ENCODE measurements around the gene PAPSS2. TPM values are rescaled to one million over a fixed set of nuclear protein-coding genes. Genes with fewer than 3 reads are reported as not detected.

The PAPSS2 gene
- total RNA-seq, 4 donors from 2014 or later: 17.3 to 117 (median 88.4) TPM

DNA sequence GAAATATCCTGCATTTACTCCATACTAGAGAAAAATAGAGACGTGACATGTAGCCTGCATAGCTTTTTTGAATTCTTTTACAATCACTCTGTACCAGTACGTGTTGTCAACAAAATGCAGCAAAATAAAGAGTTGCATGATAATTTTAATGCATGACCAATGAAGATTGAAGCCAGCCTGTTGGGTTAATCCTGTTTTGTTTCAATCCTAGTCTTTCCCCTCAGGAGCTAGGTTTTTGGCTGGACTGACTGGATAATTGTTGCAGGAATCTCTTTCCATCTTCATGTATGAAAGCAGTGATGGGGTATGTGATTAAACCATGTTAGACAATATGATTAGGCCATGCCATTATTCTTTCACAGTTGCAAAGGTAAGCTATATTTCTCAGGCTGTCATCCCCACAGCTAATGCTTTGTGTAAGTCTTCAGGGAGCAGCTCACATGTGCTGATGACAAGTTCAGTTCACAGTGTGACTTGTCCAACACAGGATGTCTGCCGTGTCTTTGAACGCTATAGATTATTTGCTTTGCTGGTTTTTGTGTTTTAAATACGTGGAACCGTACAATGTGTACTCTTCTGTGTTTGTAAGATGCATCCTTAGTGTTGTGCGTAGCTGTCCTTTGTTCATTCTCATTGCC lies 24.4 kb downstream of the PAPSS2 start:
- Histone ChIP-seq H3K4me1 (peaks cover 0 to 16% (median 6%) of the 10 kb centered on the region in 4 donors), H3K27me3 (no peaks in the 10 kb centered on the region), H3K4me3 (no peak overlapping the region), H3K36me3 (no peaks in the 10 kb centered on the region), H3K27ac (no peak overlapping the region), H3K9me3 (no peaks in the 10 kb centered on the region)
- intact Hi-C loops (cut with DNase I; ENCODE audit: low total_unique reads): no loop called here
- TF ChIP-seq CTCF (IDR thresholded peaks at IDR 0.05) (no peak), POLR2AphosphoS5 (IDR thresholded peaks at IDR 0.05) (no peak), POLR2A (IDR thresholded peaks at IDR 0.05) (no peak), EP300 (IDR thresholded peaks at IDR 0.05; ENCODE audit: low read depth) (no peak)
- no peak for DNase-seq
- in situ Hi-C loops (cut with MboI; ENCODE audit: low pct_ligation_motif_present in 1 of 4, low pct_unique_long_range_greater_than_20kb in 1 of 4, low sequenced_read_pairs in 3 of 4): no loop called here
- WGBS, 2 donors (ENCODE audit: low coverage in 1 of 2): 82 to 93% methylated on average over 6 to 7 of the region's 7 CpGs

DNA sequence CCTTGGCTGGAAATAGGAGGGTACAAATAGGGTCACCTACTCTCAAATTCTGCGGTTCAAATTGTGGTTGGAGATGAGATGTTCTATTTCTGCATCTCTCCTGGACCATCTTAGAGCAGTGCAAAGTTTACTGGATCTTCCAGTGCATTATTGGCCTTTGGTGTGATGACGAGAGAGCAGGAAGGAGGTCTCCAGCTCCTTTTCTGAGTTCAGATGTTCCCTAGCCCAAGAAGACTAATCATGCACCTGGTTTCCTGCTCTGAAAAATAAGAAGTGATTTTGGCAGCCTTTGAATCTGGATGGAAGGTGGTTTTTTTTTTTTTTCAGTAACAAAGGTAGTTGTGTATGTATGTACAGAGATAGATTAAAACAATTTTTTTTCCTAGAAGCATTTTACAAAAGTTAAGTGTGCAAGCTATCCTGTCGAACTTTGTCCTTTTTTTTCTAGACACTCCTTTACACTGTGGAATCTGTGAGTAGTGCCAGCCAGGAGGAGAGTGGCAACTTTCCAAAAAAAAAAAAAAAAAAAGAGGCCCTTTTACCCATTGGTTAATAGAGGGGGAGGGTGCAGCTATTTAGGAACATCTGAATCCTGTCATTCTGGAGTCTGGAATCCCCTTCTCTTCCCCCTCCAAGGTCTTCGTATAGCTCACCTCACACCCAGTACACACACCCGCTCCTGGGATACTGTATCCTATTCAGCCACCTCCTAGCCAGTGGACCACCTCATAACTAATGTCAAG lies 26.3 kb downstream of the PAPSS2 start:
- TF ChIP-seq CTCF (IDR thresholded peaks at IDR 0.05): no peak
- TF ChIP-seq POLR2AphosphoS5 (IDR thresholded peaks at IDR 0.05): no peak
- no peak for TF ChIP-seq POLR2A (IDR thresholded peaks at IDR 0.05)
- no peak for TF ChIP-seq EP300 (IDR thresholded peaks at IDR 0.05; ENCODE audit: low read depth)
- WGBS, 2 donors (ENCODE audit: low coverage in 1 of 2): 59 to 60% methylated on average over 4 to 5 of the region's 5 CpGs
- intact Hi-C loops (cut with DNase I; ENCODE audit: low total_unique reads): no loop called here
- Histone ChIP-seq H3K27me3 (no peaks in the 10 kb centered on the region), H3K4me3 (no peak overlapping the region), H3K4me1 (peaks cover 0 to 16% (median 8%) of the 10 kb centered on the region in 4 donors), H3K27ac (peak overlapping the region; percentile 47 to 57 (median 53)), H3K36me3 (no peaks in the 10 kb centered on the region), H3K9me3 (no peaks in the 10 kb centered on the region)
- in situ Hi-C loops (cut with MboI; ENCODE audit: low pct_ligation_motif_present in 1 of 4, low pct_unique_long_range_greater_than_20kb in 1 of 4, low sequenced_read_pairs in 3 of 4): no loop called here
- no peak for DNase-seq

- 75 to 80% methylated on average over 2 to 3 of the region's 3 CpGs for WGBS, 2 donors (ENCODE audit: low coverage in 1 of 2)
- no peaks in the 10 kb centered on the region for H3K27me3 ChIP-seq
Measured at GRCh38 chr10:87691506-87692070, 31.9 kb downstream of the PAPSS2 start.

More at GRCh38 chr10:87691506-87692070, 31.9 kb downstream of the PAPSS2 start:
- Histone ChIP-seq H3K27ac (peak overlapping the region in 1 of 4 donors; percentile 12), H3K36me3 (no peaks in the 10 kb centered on the region), H3K4me3 (no peak overlapping the region), H3K9me3 (no peaks in the 10 kb centered on the region), H3K4me1 (peaks cover 4 to 40% (median 23%) of the 10 kb centered on the region in 4 donors)
- DNase-seq: no peak
- TF ChIP-seq POLR2A (IDR thresholded peaks at IDR 0.05): no peak
- no peak for TF ChIP-seq POLR2AphosphoS5 (IDR thresholded peaks at IDR 0.05)
- TF ChIP-seq CTCF (IDR thresholded peaks at IDR 0.05): no peak
- no peak for TF ChIP-seq EP300 (IDR thresholded peaks at IDR 0.05; ENCODE audit: low read depth)
- intact Hi-C loops (cut with DNase I; ENCODE audit: low total_unique reads): no loop called here
- in situ Hi-C loops (cut with MboI; ENCODE audit: low pct_ligation_motif_present in 1 of 4, low pct_unique_long_range_greater_than_20kb in 1 of 4, low sequenced_read_pairs in 3 of 4): no loop called here

Data from transverse colon (tissue), 4 donors.